ENCODE data around the gene RCAN3. TPM values are rescaled to one million over a fixed set of nuclear protein-coding genes. Genes with fewer than 3 reads are reported as not detected.

RCAN3 gene
- total and polyA plus RNA-seq, 2 of the 13 experiments (the other 11 are each of a cell fraction or from before 2014, with no cell fraction given) = 12.2 to 13.3 TPM

DNA sequence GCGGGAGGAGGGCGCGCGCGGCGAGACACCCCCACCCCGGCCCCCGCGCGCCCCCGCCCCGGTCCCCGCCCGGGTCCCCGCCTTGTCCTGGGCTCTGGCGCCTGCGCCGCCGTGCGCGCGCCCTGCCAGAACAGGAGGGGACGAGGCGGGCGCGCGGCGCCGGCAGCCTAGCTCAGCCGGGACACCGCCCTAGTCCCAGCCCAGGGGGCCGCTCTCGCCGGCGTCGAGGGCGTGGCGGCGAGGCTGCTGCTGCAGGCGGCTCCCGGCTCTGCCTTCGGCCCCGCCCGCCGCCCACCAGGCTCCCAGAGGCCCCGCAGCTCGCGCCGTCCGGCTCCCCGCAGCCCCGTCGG is at the start of gene RCAN3 (continued):
- TF ChIP-seq, protein P1, sequence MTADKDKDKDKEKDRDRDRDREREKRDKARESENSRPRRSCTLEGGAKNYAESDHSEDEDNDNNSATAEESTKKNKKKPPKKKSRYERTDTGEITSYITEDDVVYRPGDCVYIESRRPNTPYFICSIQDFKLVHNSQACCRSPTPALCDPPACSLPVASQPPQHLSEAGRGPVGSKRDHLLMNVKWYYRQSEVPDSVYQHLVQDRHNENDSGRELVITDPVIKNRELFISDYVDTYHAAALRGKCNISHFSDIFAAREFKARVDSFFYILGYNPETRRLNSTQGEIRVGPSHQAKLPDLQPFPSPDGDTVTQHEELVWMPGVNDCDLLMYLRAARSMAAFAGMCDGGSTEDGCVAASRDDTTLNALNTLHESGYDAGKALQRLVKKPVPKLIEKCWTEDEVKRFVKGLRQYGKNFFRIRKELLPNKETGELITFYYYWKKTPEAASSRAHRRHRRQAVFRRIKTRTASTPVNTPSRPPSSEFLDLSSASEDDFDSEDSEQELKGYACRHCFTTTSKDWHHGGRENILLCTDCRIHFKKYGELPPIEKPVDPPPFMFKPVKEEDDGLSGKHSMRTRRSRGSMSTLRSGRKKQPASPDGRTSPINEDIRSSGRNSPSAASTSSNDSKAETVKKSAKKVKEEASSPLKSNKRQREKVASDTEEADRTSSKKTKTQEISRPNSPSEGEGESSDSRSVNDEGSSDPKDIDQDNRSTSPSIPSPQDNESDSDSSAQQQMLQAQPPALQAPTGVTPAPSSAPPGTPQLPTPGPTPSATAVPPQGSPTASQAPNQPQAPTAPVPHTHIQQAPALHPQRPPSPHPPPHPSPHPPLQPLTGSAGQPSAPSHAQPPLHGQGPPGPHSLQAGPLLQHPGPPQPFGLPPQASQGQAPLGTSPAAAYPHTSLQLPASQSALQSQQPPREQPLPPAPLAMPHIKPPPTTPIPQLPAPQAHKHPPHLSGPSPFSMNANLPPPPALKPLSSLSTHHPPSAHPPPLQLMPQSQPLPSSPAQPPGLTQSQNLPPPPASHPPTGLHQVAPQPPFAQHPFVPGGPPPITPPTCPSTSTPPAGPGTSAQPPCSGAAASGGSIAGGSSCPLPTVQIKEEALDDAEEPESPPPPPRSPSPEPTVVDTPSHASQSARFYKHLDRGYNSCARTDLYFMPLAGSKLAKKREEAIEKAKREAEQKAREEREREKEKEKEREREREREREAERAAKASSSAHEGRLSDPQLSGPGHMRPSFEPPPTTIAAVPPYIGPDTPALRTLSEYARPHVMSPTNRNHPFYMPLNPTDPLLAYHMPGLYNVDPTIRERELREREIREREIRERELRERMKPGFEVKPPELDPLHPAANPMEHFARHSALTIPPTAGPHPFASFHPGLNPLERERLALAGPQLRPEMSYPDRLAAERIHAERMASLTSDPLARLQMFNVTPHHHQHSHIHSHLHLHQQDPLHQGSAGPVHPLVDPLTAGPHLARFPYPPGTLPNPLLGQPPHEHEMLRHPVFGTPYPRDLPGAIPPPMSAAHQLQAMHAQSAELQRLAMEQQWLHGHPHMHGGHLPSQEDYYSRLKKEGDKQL (CRISPR knock-in tag; IDR thresholded peaks at IDR 0.05; ENCODE audit: low read depth) = no peak
- TF ChIP-seq SKI (IDR thresholded peaks at IDR 0.05; ENCODE audit: partially characterized antibody) = peak; percentile 60
- TF ChIP-seq, protein P2, sequence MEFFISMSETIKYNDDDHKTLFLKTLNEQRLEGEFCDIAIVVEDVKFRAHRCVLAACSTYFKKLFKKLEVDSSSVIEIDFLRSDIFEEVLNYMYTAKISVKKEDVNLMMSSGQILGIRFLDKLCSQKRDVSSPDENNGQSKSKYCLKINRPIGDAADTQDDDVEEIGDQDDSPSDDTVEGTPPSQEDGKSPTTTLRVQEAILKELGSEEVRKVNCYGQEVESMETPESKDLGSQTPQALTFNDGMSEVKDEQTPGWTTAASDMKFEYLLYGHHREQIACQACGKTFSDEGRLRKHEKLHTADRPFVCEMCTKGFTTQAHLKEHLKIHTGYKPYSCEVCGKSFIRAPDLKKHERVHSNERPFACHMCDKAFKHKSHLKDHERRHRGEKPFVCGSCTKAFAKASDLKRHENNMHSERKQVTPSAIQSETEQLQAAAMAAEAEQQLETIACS (CRISPR knock-in tag; IDR thresholded peaks at IDR 0.05) = peak; percentile 90
- TF ChIP-seq, protein P3, sequence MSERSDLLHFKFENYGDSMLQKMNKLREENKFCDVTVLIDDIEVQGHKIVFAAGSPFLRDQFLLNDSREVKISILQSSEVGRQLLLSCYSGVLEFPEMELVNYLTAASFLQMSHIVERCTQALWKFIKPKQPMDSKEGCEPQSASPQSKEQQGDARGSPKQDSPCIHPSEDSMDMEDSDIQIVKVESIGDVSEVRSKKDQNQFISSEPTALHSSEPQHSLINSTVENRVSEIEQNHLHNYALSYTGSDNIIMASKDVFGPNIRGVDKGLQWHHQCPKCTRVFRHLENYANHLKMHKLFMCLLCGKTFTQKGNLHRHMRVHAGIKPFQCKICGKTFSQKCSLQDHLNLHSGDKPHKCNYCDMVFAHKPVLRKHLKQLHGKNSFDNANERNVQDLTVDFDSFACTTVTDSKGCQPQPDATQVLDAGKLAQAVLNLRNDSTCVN (CRISPR knock-in tag; IDR thresholded peaks at IDR 0.05; ENCODE audit: borderline replicate concordance) = no peak
- peak; percentile 49; the same call in 1 of the 2 replicates for TF ChIP-seq ZNF777 (CRISPR knock-in tag; IDR thresholded peaks at IDR 0.05)
- TF ChIP-seq ZNF121 (CRISPR knock-in tag; IDR thresholded peaks at IDR 0.05) = no peak; the same call in 1 of the 2 replicates
- TF ChIP-seq, protein P4, sequence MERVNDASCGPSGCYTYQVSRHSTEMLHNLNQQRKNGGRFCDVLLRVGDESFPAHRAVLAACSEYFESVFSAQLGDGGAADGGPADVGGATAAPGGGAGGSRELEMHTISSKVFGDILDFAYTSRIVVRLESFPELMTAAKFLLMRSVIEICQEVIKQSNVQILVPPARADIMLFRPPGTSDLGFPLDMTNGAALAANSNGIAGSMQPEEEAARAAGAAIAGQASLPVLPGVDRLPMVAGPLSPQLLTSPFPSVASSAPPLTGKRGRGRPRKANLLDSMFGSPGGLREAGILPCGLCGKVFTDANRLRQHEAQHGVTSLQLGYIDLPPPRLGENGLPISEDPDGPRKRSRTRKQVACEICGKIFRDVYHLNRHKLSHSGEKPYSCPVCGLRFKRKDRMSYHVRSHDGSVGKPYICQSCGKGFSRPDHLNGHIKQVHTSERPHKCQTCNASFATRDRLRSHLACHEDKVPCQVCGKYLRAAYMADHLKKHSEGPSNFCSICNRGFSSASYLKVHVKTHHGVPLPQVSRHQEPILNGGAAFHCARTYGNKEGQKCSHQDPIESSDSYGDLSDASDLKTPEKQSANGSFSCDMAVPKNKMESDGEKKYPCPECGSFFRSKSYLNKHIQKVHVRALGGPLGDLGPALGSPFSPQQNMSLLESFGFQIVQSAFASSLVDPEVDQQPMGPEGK (CRISPR knock-in tag; IDR thresholded peaks at IDR 0.05) = 0 out of 2 replicates have a peak, but pooled peaks have one; percentile 6
- TF ChIP-seq ZNF263 (CRISPR knock-in tag; IDR thresholded peaks at IDR 0.05) = no peak
- peak; percentile 8; the same call in 1 of the 2 replicates for TF ChIP-seq POLR2AphosphoS5 (IDR thresholded peaks at IDR 0.05; ENCODE audit: low read depth, low read length)
- TF ChIP-seq, protein P5, sequence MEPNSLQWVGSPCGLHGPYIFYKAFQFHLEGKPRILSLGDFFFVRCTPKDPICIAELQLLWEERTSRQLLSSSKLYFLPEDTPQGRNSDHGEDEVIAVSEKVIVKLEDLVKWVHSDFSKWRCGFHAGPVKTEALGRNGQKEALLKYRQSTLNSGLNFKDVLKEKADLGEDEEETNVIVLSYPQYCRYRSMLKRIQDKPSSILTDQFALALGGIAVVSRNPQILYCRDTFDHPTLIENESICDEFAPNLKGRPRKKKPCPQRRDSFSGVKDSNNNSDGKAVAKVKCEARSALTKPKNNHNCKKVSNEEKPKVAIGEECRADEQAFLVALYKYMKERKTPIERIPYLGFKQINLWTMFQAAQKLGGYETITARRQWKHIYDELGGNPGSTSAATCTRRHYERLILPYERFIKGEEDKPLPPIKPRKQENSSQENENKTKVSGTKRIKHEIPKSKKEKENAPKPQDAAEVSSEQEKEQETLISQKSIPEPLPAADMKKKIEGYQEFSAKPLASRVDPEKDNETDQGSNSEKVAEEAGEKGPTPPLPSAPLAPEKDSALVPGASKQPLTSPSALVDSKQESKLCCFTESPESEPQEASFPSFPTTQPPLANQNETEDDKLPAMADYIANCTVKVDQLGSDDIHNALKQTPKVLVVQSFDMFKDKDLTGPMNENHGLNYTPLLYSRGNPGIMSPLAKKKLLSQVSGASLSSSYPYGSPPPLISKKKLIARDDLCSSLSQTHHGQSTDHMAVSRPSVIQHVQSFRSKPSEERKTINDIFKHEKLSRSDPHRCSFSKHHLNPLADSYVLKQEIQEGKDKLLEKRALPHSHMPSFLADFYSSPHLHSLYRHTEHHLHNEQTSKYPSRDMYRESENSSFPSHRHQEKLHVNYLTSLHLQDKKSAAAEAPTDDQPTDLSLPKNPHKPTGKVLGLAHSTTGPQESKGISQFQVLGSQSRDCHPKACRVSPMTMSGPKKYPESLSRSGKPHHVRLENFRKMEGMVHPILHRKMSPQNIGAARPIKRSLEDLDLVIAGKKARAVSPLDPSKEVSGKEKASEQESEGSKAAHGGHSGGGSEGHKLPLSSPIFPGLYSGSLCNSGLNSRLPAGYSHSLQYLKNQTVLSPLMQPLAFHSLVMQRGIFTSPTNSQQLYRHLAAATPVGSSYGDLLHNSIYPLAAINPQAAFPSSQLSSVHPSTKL (CRISPR knock-in tag; IDR thresholded peaks at IDR 0.05) = no peak

Data from HepG2 (cell line).